Measurements from ENCODE around the gene TNPO3.

TNPO3 gene

GRCh38 chr7:128955981-128956380, 98.9 kb downstream of the TNPO3 start:
- peaks cover 37% of the 10 kb centered on the region for H3K4me1 ChIP-seq (ENCODE audit: low read length)
- no peaks in the 10 kb centered on the region for H3K79me2 ChIP-seq (ENCODE audit: low read length)
- no peak overlapping the region for H2AFZ ChIP-seq (ENCODE audit: low read depth, low read length)
- H3K36me3 ChIP-seq (replicated peaks; ENCODE audit: low read depth, low read length), result peaks cover 67% of the 10 kb centered on the region
- 0 out of 2 replicates have a peak overlapping the region, but pooled peaks have one; percentile 61 for H3K9ac ChIP-seq (ENCODE audit: low read length)
- no peaks in the 10 kb centered on the region for H3K27me3 ChIP-seq (ENCODE audit: low read depth, low read length)
- no peak overlapping the region for H3K4me2 ChIP-seq (ENCODE audit: low read length)
- H3K4me3 ChIP-seq (ENCODE audit: low read length), result no peak overlapping the region
- peak overlapping the region; percentile 78; the same call in 1 of the 2 replicates for H3K27ac ChIP-seq (ENCODE audit: low read length)
- no peaks in the 10 kb centered on the region for H4K20me1 ChIP-seq (ENCODE audit: insufficient read depth, low read length)
- no peak for TF ChIP-seq CTCF (IDR thresholded peaks at IDR 0.05; ENCODE audit: low read depth, low read length)
- TF ChIP-seq EZH2phosphoT487 (IDR thresholded peaks at IDR 0.05; ENCODE audit: low read depth), result no peak
- H3K9me3 ChIP-seq (ENCODE audit: insufficient read depth, low read length), result no peaks in the 10 kb centered on the region

- no peak overlapping the region for H2AFZ ChIP-seq (ENCODE audit: low read depth, low read length)
- no peak for TF ChIP-seq EZH2phosphoT487 (IDR thresholded peaks at IDR 0.05; ENCODE audit: low read depth)
- TF ChIP-seq CTCF (IDR thresholded peaks at IDR 0.05; ENCODE audit: low read depth, low read length), result 0 out of 2 replicates have a peak, but pooled peaks have one; percentile 12
- H3K4me3 ChIP-seq (ENCODE audit: low read length), result peak overlapping the region; percentile 46
- no peaks in the 10 kb centered on the region for H4K20me1 ChIP-seq (ENCODE audit: insufficient read depth, low read length)
- H3K36me3 ChIP-seq (replicated peaks; ENCODE audit: low read depth, low read length), result peaks cover 74% of the 10 kb centered on the region
- peaks cover 37% of the 10 kb centered on the region for H3K4me1 ChIP-seq (ENCODE audit: low read length)
- no peaks in the 10 kb centered on the region for H3K9me3 ChIP-seq (ENCODE audit: insufficient read depth, low read length)
- H3K27me3 ChIP-seq (ENCODE audit: low read depth, low read length), result no peaks in the 10 kb centered on the region
- peak overlapping the region; percentile 61 for H3K9ac ChIP-seq (ENCODE audit: low read length)
- H3K27ac ChIP-seq (ENCODE audit: low read length), result peak overlapping the region; percentile 78
- H3K79me2 ChIP-seq (ENCODE audit: low read length), result no peaks in the 10 kb centered on the region
- H3K4me2 ChIP-seq (ENCODE audit: low read length), result peak overlapping the region; percentile 70
Measured at GRCh38 chr7:128954830-128955802, 99.8 kb downstream of the TNPO3 start.

- Histone ChIP-seq H3K4me1 (ENCODE audit: low read length) (peaks cover 39% of the 10 kb centered on the region), H3K27ac (ENCODE audit: low read length) (peak overlapping the region; percentile 36), H3K36me3 (replicated peaks; ENCODE audit: low read depth, low read length) (peaks cover 75% of the 10 kb centered on the region), H3K27me3 (ENCODE audit: low read depth, low read length) (no peaks in the 10 kb centered on the region), H3K9me3 (ENCODE audit: insufficient read depth, low read length) (no peaks in the 10 kb centered on the region), H3K79me2 (ENCODE audit: low read length) (no peaks in the 10 kb centered on the region), H3K4me3 (ENCODE audit: low read length) (no peak overlapping the region), H2AFZ (ENCODE audit: low read depth, low read length) (no peak overlapping the region), H3K4me2 (ENCODE audit: low read length) (peak overlapping the region; percentile 11; the same call in 1 of the 2 replicates), H3K9ac (ENCODE audit: low read length) (no peak overlapping the region), H4K20me1 (ENCODE audit: insufficient read depth, low read length) (peaks cover 4% of the 10 kb centered on the region; the same call in 1 of the 2 replicates)
- TF ChIP-seq CTCF (IDR thresholded peaks at IDR 0.05; ENCODE audit: low read depth, low read length), result no peak
- TF ChIP-seq EZH2phosphoT487 (IDR thresholded peaks at IDR 0.05; ENCODE audit: low read depth), result no peak
Measured at GRCh38 chr7:128954150-128954549, 100.8 kb downstream of the TNPO3 start.

GRCh38 chr7:128951296-128951695, 103.6 kb downstream of the TNPO3 start:
- Histone ChIP-seq H3K27ac (ENCODE audit: low read length) (peak overlapping the region; percentile 11; the same call in 1 of the 2 replicates), H3K9ac (ENCODE audit: low read length) (no peak overlapping the region), H2AFZ (ENCODE audit: low read depth, low read length) (no peak overlapping the region), H3K4me1 (ENCODE audit: low read length) (peaks cover 50% of the 10 kb centered on the region), H3K27me3 (ENCODE audit: low read depth, low read length) (no peaks in the 10 kb centered on the region), H3K4me2 (ENCODE audit: low read length) (no peak overlapping the region), H3K9me3 (ENCODE audit: insufficient read depth, low read length) (no peaks in the 10 kb centered on the region), H3K4me3 (ENCODE audit: low read length) (no peak overlapping the region), H4K20me1 (ENCODE audit: insufficient read depth, low read length) (peaks cover 20% of the 10 kb centered on the region), H3K79me2 (ENCODE audit: low read length) (peaks cover 19% of the 10 kb centered on the region; the same call in 1 of the 2 replicates), H3K36me3 (replicated peaks; ENCODE audit: low read depth, low read length) (peaks cover 80% of the 10 kb centered on the region)
- TF ChIP-seq CTCF (IDR thresholded peaks at IDR 0.05; ENCODE audit: low read depth, low read length), result no peak
- TF ChIP-seq EZH2phosphoT487 (IDR thresholded peaks at IDR 0.05; ENCODE audit: low read depth), result no peak

All from OCI-LY3 (cell line).